ENCODE measurements around the gene SLC25A19.

- no peak for TF ChIP-seq EZH2 (IDR thresholded peaks at IDR 0.05)
- TF ChIP-seq POLR2AphosphoS5 (IDR thresholded peaks at IDR 0.05; ENCODE audit: borderline replicate concordance, low read depth, low read length), result no peak
- no peak for TF ChIP-seq FOXP2 (optimal IDR thresholded peaks at IDR 0.05; ENCODE audit: control extremely low read depth, extremely low read length, insufficient read depth)
These were observed 28.4 kb upstream of the SLC25A19 start for GRCh38 chr17:75317671-75318070.

Measured in SK-N-MC (cell line).